ENCODE data around the gene ULBP3.
"Not testable (repeated sequence)": the region's sequence is repeated elsewhere in the genome, so short reads cannot be mapped to it uniquely, and the experiment has no call there.

ULBP3 gene

GRCh38 chr6:150069706-150070105 is 785 bp upstream of the ULBP3 start:
- DNase-seq (ENCODE audit: low read depth) = no peak
- H3K4me3 ChIP-seq (ENCODE audit: low read length) = peak overlapping the region; percentile 74
- TF ChIP-seq CTCF (conservative IDR thresholded peaks at IDR 0.05; ENCODE audit: low read depth, low read length) = no peak

GRCh38 chr6:150068151-150068550 is 770 bp downstream of the ULBP3 start:
- no peak for TF ChIP-seq CTCF (conservative IDR thresholded peaks at IDR 0.05; ENCODE audit: low read depth, low read length)

GRCh38 chr6:150065083-150065482 is 3.8 kb downstream of the ULBP3 start:
- no peak for TF ChIP-seq CTCF (conservative IDR thresholded peaks at IDR 0.05; ENCODE audit: low read depth, low read length)
- H3K4me3 ChIP-seq (ENCODE audit: low read length) = no peak overlapping the region
- DNase-seq (ENCODE audit: low read depth) = no peak

More at GRCh38 chr6:150068151-150068550, 770 bp downstream of the ULBP3 start:
- DNase-seq (ENCODE audit: low read depth) = no peak
- H3K4me3 ChIP-seq (ENCODE audit: low read length) = peak overlapping the region; percentile 74

- no peak for TF ChIP-seq CTCF (conservative IDR thresholded peaks at IDR 0.05; ENCODE audit: low read depth, low read length)
- DNase-seq (ENCODE audit: low read depth) = no peak
- H3K4me3 ChIP-seq (ENCODE audit: low read length) = no peak overlapping the region
Measured at GRCh38 chr6:150063640-150064039, 5.3 kb downstream of the ULBP3 start.

- not testable (repeated sequence) for DNase-seq (ENCODE audit: low read depth); H3K4me3 ChIP-seq (ENCODE audit: low read length)
Measured at GRCh38 chr6:150059973-150060372, 8.9 kb downstream of the ULBP3 start.

GRCh38 chr6:150058986-150059385 is 9.9 kb downstream of the ULBP3 start:
- no peak overlapping the region for H3K4me3 ChIP-seq (ENCODE audit: low read length)
- DNase-seq (ENCODE audit: low read depth) = no peak
- no peak for TF ChIP-seq CTCF (conservative IDR thresholded peaks at IDR 0.05; ENCODE audit: low read depth, low read length)

- no peak overlapping the region for H3K4me3 ChIP-seq (ENCODE audit: low read length)
- no peak for DNase-seq (ENCODE audit: low read depth)
- TF ChIP-seq CTCF (conservative IDR thresholded peaks at IDR 0.05; ENCODE audit: low read depth, low read length) = no peak
Measured at GRCh38 chr6:150058231-150058792, 10.6 kb downstream of the ULBP3 start.
